Measurements from ENCODE around the gene PHETA1. TPM values are rescaled to one million over a fixed set of nuclear protein-coding genes. Genes with fewer than 3 reads are reported as not detected.

PHETA1 gene
- total and polyA plus RNA-seq, 4 experiments from 2014 or later = 0.24 to 6.4 (median 3.1) TPM

DNA sequence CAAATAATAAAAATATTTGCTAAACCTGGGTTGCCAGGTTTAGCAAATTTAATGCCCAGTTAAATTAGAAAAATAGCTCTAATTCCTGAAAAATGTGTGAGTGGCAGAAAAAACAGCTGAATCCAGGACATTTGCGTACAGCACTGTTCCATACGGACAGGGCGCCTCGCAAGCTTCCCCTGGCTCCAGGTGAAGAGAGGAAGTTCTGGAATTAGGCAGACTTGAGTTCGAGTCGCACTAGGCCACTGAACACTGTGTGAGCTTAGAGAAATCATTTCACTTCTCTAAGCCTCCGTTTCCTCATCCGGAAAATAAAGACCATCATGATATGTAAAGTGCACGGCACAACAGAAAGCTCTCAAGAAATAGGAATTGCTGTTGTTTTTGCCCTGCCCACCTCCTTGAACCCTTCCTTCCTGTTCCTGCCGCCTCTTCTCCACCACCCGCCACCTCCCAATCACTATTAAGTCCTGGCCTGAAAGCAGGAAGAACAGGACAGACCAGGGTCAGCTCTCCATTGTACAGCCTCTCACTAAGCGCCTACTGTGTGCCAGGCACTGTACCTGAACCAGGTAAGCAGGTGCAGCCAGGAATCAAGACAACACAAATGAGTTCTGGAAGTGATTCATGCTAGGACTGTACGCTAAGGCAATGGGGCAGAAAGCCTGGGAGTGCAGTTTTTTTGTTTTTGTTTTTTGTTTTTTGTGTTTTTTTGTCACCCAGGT, 763 bp upstream of the PHETA1 start:
- DNase-seq = no peak
- Histone ChIP-seq H3K36me3 (ENCODE audit: insufficient read depth, low read length) (no peaks in the 10 kb centered on the region), H3K27me3 (ENCODE audit: insufficient read depth, low read length) (no peaks in the 10 kb centered on the region), H3K9me3 (ENCODE audit: control insufficient read depth in 1 of 2, low read length in 2 of 2) (no peaks in the 10 kb centered on the region), H3K27ac (ENCODE audit: low read depth, low read length) (peak overlapping the region; percentile 31), H3K4me3 (ENCODE audit: low read length in 2 of 2) (peak overlapping the region; percentile 47 to 54), H3K4me1 (ENCODE audit: insufficient read depth, low read length) (peaks cover 23% of the 10 kb centered on the region)
- peak overlapping the region; percentile 83 to 89 (median 88) for H3K4me3 Mint-ChIP-seq
- no peaks in the 10 kb centered on the region for H3K9me3 Mint-ChIP-seq
- peaks cover 0 to 3% of the 10 kb centered on the region in 2 donors for H3K27me3 Mint-ChIP-seq
- H3K36me3 Mint-ChIP-seq = peaks cover 0 to 2% of the 10 kb centered on the region in 2 donors
- ChIA-PET POLR2A (ENCODE audit: partially characterized antibody) (interaction anchor here (0.7 to 1.1 kb wide), 2 partner anchors 27 to 82 kb away, joined by 3 to 4 read pairs; no protein-coding TSS in a partner anchor), CTCF (ENCODE audit: partially characterized antibody) (interaction anchor here (2.3 kb wide), 2 partner anchors 27 to 82 kb away, joined by 8 to 11 read pairs; no protein-coding TSS in a partner anchor)
- peaks cover 14 to 30% (median 19%) of the 10 kb centered on the region in 4 donors for H3K4me1 Mint-ChIP-seq
- intact Hi-C loops (cut with micrococcal nuclease) = no loop called here
- H3K27ac Mint-ChIP-seq = peak overlapping the region in 2 of 7 donors; percentile 68 to 84

DNA sequence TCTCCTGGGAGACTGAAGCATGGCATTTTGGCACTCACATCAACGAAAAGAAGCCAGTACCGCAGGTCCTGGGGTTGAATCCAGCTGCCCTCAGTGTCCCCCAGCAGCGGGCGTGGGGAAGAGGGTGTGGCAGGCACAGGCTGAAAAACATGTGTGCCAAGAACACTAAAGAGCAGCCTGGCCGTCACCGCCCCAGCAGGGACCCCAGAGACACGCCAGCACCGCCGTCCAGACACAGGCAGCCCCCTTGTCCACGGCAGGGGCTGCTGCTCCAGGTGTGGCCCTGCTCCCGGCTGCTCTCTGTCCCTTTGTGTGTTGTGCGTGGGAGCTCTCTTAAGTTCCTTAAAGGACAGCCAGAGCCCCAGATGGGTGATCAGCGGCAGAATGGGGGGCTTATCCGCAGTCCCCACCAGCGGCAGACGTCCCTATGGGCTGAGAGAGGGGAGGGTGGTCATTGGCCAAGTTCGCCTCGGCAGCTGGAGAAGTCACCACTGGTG, 556 bp downstream of the PHETA1 start:
- no peaks in the 10 kb centered on the region for H3K9me3 Mint-ChIP-seq
- Histone ChIP-seq H3K36me3 (ENCODE audit: insufficient read depth, low read length) (no peaks in the 10 kb centered on the region), H3K27ac (ENCODE audit: low read depth, low read length) (no peak overlapping the region), H3K4me1 (ENCODE audit: insufficient read depth, low read length) (peaks cover 23% of the 10 kb centered on the region), H3K4me3 (ENCODE audit: low read length in 2 of 2) (peak overlapping the region; percentile 42 to 54), H3K9me3 (ENCODE audit: control insufficient read depth in 1 of 2, low read length in 2 of 2) (no peaks in the 10 kb centered on the region), H3K27me3 (ENCODE audit: insufficient read depth, low read length) (no peaks in the 10 kb centered on the region)
- peaks cover 0 to 3% of the 10 kb centered on the region in 2 donors for H3K27me3 Mint-ChIP-seq
- POLR2A ChIA-PET (ENCODE audit: partially characterized antibody) = no interaction called here
- H3K4me3 Mint-ChIP-seq = peak overlapping the region; percentile 72 to 86 (median 78)
- intact Hi-C loops (cut with micrococcal nuclease) = no loop called here
- peak in 3 of 5 donors; percentile 2 to 10 (median 4) for DNase-seq
- H3K27ac Mint-ChIP-seq = peak overlapping the region in 2 of 7 donors; percentile 35 to 60
- CTCF ChIA-PET (ENCODE audit: partially characterized antibody) = interaction anchor here (0.5 to 2.3 kb wide), 4 partner anchors 27 to 84 kb away, joined by 3 to 8 read pairs (median 4); no protein-coding TSS in a partner anchor
- peaks cover 14 to 30% (median 19%) of the 10 kb centered on the region in 4 donors for H3K4me1 Mint-ChIP-seq
- peaks cover 0 to 2% of the 10 kb centered on the region in 2 donors for H3K36me3 Mint-ChIP-seq

DNA sequence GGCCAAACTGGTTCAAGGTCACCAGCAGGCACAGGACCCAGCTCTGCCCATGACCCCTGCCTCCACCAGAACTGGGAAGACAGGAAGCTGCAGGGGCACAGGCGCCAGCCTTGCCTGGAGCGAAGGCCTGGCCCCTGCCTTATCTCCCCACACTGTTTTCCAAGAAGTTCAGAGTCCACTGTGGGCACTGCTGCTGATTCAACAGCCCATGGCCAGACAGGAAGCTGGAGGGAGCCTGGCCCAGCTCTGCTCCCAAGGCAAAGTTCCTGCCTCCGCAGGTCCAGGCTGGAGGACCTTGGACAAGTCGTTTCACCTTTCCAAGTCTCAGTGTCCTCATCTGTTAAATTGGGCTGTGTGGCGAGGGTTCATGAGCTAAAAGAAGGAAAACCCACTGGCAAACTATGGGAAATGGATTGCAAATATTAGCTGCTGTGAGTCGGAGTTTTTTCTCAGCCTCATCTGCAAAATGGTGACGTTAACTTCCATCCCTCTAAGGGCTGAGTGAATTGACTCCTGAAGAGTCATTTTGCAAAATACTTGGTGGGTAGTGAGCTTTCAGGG, 1.2 kb downstream of the PHETA1 start:
- Histone ChIP-seq H3K36me3 (ENCODE audit: insufficient read depth, low read length) (no peaks in the 10 kb centered on the region), H3K9me3 (ENCODE audit: control insufficient read depth in 1 of 2, low read length in 2 of 2) (no peaks in the 10 kb centered on the region), H3K4me1 (ENCODE audit: insufficient read depth, low read length) (peaks cover 23% of the 10 kb centered on the region), H3K27ac (ENCODE audit: low read depth, low read length) (no peak overlapping the region), H3K27me3 (ENCODE audit: insufficient read depth, low read length) (no peaks in the 10 kb centered on the region), H3K4me3 (ENCODE audit: low read length in 2 of 2) (no peak overlapping the region)
- Mint-ChIP-seq H3K9me3 (no peaks in the 10 kb centered on the region), H3K4me3 (peak overlapping the region; percentile 72 to 86 (median 78)), H3K27me3 (no peaks in the 10 kb centered on the region), H3K27ac (peak overlapping the region in 1 of 7 donors; percentile 68), H3K4me1 (peaks cover 14 to 30% (median 19%) of the 10 kb centered on the region in 4 donors), H3K36me3 (peaks cover 0 to 2% of the 10 kb centered on the region in 2 donors)
- DNase-seq = no peak
- intact Hi-C loops (cut with micrococcal nuclease) = no loop called here
- ChIA-PET CTCF (ENCODE audit: partially characterized antibody) (interaction anchor here (0.5 to 2.3 kb wide), 4 partner anchors 28 to 84 kb away, joined by 3 to 8 read pairs (median 4); no protein-coding TSS in a partner anchor), POLR2A (ENCODE audit: partially characterized antibody) (no interaction called here)

DNA sequence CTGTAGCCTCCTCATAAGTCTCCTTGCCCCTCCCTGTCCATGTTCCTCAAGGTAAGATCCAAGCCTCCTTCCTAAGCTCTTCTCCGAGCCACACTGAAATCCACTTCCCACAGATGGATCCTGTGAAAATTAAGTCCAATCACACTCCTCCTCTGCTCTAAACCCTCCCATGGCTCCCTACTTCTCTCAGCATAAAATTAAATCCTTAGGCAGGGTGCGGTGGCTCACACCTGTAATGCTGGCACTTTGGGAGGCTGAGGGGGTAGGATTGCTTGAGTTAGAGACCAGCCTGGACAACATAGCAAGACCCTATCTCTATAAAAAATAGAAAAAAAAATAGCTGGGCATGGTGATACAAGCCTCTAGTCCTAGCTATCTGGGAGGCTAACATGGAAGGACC, 2.3 kb downstream of the PHETA1 start:
- Histone ChIP-seq H3K4me1 (ENCODE audit: insufficient read depth, low read length) (peaks cover 23% of the 10 kb centered on the region), H3K27ac (ENCODE audit: low read depth, low read length) (no peak overlapping the region), H3K27me3 (ENCODE audit: insufficient read depth, low read length) (no peaks in the 10 kb centered on the region), H3K9me3 (ENCODE audit: control insufficient read depth in 1 of 2, low read length in 2 of 2) (no peaks in the 10 kb centered on the region), H3K36me3 (ENCODE audit: insufficient read depth, low read length) (no peaks in the 10 kb centered on the region), H3K4me3 (ENCODE audit: low read length in 2 of 2) (no peak overlapping the region)
- H3K27ac Mint-ChIP-seq = peak overlapping the region in 2 of 7 donors; percentile 17 to 26
- ChIA-PET POLR2A (ENCODE audit: partially characterized antibody) (interaction anchor here (0.6 kb wide), 1 partner anchor 97 kb away, joined by 5 read pairs; no protein-coding TSS in a partner anchor), CTCF (ENCODE audit: partially characterized antibody) (interaction anchor here (1.1 kb wide), 1 partner anchor 30 kb away, joined by 6 read pairs; no protein-coding TSS in a partner anchor)
- H3K9me3 Mint-ChIP-seq = no peaks in the 10 kb centered on the region
- peaks cover 14 to 30% (median 19%) of the 10 kb centered on the region in 4 donors for H3K4me1 Mint-ChIP-seq
- no peaks in the 10 kb centered on the region for H3K27me3 Mint-ChIP-seq
- H3K36me3 Mint-ChIP-seq = peaks cover 0 to 2% of the 10 kb centered on the region in 2 donors
- intact Hi-C loops (cut with micrococcal nuclease) = no loop called here
- DNase-seq = no peak
- H3K4me3 Mint-ChIP-seq = peak overlapping the region in 1 of 8 donors; percentile 18

DNA sequence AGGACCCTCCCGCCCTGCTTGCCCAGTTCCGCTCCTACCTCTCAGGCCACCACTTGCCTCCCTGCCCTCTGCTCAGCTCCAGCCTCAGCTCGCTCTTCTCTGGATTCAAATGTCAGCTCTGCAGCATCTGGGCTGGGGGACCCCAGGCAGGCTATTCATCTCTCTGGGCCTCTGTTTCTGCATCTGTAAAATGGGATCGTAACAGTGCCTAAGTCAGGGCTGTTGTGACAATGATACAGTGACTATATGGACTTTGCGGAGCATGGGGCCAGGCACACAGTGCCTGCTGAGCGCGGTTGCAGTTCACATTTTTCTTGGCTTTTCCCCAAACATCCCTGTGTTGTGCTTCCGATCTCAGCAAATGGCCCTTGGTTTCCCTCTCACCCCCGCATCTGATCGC, 2.8 kb downstream of the PHETA1 start:
- no peak overlapping the region for H3K4me3 ChIP-seq (ENCODE audit: low read length in 2 of 2)
- H3K4me1 ChIP-seq (ENCODE audit: insufficient read depth, low read length) = peaks cover 23% of the 10 kb centered on the region
- no peaks in the 10 kb centered on the region for H3K36me3 ChIP-seq (ENCODE audit: insufficient read depth, low read length)
- peaks cover 0 to 2% of the 10 kb centered on the region in 2 donors for H3K36me3 Mint-ChIP-seq
- ChIA-PET CTCF (ENCODE audit: partially characterized antibody) (interaction anchor here (0.6 to 1.1 kb wide), 2 partner anchors 13 to 31 kb away, joined by 3 to 6 read pairs; no protein-coding TSS in a partner anchor), POLR2A (ENCODE audit: partially characterized antibody) (no interaction called here)
- no peaks in the 10 kb centered on the region for H3K27me3 Mint-ChIP-seq
- no peaks in the 10 kb centered on the region for H3K9me3 ChIP-seq (ENCODE audit: control insufficient read depth in 1 of 2, low read length in 2 of 2)
- intact Hi-C loops (cut with micrococcal nuclease) = no loop called here
- H3K27me3 ChIP-seq (ENCODE audit: insufficient read depth, low read length) = no peaks in the 10 kb centered on the region
- peaks cover 14 to 30% (median 19%) of the 10 kb centered on the region in 4 donors for H3K4me1 Mint-ChIP-seq
- no peak overlapping the region for H3K27ac ChIP-seq (ENCODE audit: low read depth, low read length)
- peak overlapping the region in 2 of 8 donors; percentile 18 to 32 for H3K4me3 Mint-ChIP-seq
- DNase-seq = no peak
- H3K27ac Mint-ChIP-seq = no peak overlapping the region
- no peaks in the 10 kb centered on the region for H3K9me3 Mint-ChIP-seq

DNA sequence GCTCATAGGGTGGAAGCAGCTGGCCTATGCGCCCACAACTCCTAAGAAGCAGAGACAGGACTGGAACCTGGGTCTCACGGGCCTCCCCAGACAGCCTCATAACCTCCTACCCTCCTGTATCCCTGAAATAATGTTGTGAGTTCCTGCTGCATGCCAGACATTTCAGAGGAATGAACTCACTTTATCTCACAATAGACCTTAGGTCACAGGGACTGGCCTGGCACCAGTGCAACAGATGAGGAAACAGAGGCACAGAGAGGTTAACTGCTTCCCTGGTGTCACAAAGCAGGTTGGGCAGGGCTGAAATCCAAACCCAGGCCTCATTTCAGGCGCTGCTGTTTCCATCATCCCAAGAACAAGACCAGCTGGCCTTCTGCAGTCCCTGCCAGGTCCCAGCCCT, 5.3 kb downstream of the PHETA1 start:
- Histone ChIP-seq H3K4me1 (ENCODE audit: insufficient read depth, low read length) (peaks cover 13% of the 10 kb centered on the region), H3K4me3 (ENCODE audit: low read length in 2 of 2) (no peak overlapping the region), H3K9me3 (ENCODE audit: control insufficient read depth in 1 of 2, low read length in 2 of 2) (no peaks in the 10 kb centered on the region), H3K27ac (ENCODE audit: low read depth, low read length) (no peak overlapping the region), H3K27me3 (ENCODE audit: insufficient read depth, low read length) (no peaks in the 10 kb centered on the region), H3K36me3 (ENCODE audit: insufficient read depth, low read length) (no peaks in the 10 kb centered on the region)
- peaks cover 4% of the 10 kb centered on the region in 2 donors for H3K27me3 Mint-ChIP-seq
- H3K27ac Mint-ChIP-seq = no peak overlapping the region
- intact Hi-C loops (cut with micrococcal nuclease) = no loop called here
- ChIA-PET CTCF (ENCODE audit: partially characterized antibody) (no interaction called here), POLR2A (ENCODE audit: partially characterized antibody) (no interaction called here)
- H3K4me1 Mint-ChIP-seq = peaks cover 14 to 22% (median 17%) of the 10 kb centered on the region in 4 donors
- peaks cover 0 to 2% of the 10 kb centered on the region in 2 donors for H3K36me3 Mint-ChIP-seq
- no peak overlapping the region for H3K4me3 Mint-ChIP-seq
- no peak for DNase-seq
- no peaks in the 10 kb centered on the region for H3K9me3 Mint-ChIP-seq
